WTC11 (cell line): ENCODE measurements around the gene VWA3B. TPM values are rescaled to one million over a fixed set of nuclear protein-coding genes. Genes with fewer than 3 reads are reported as not detected.

Experiments
- ATAC-seq: fragments of 200-7000 bp; cut with Tn5 transposase; 2 replicates; pipeline ENCODE4 v1.10.0; 2021; ENCODE audit warnings: mild to moderate bottlenecking, moderate library complexity
- CTCF ChIA-PET: fragments of 300-600 bp; sonication (Branson Sonifier 250); formaldehyde crosslinking; loops from one replicate; lab custom pipeline; 2021; ENCODE audit warnings: antibody characterized with exemption; lab: Charles Lee
- POLR2A ChIA-PET: fragments of 350-600 bp; sonication (Branson Sonifier 250); formaldehyde crosslinking; loops from one replicate; lab custom pipeline; 2021; ENCODE audit warnings: antibody characterized with exemption; lab: Charles Lee
- DNase-seq: peaks from one replicate; pipeline ENCODE4 v3.0.0; 2021; ENCODE audit warnings: low spot score
- H3K27ac Mint-ChIP-seq: 2 replicates; pipeline ENCODE4 v1.8.0; 2021; ENCODE audit warnings: mixed read lengths
- H3K27me3 Mint-ChIP-seq: 2 replicates; pipeline ENCODE4 v1.8.0; 2021; ENCODE audit warnings: low read depth, mild to moderate bottlenecking, moderate library complexity, mixed read lengths
- H3K36me3 Mint-ChIP-seq: 2 replicates; pipeline ENCODE4 v1.8.0; 2021; ENCODE audit warnings: mixed read lengths
- H3K4me1 Mint-ChIP-seq: 2 replicates; pipeline ENCODE4 v1.8.0; 2022; ENCODE audit warnings: mixed read lengths
- H3K4me3 Mint-ChIP-seq: 2 replicates; pipeline ENCODE4 v1.8.0; 2021; ENCODE audit warnings: mild to moderate bottlenecking, moderate library complexity, mixed read lengths
- H3K9me3 Mint-ChIP-seq: 2 replicates; pipeline ENCODE4 v1.8.0; 2021; ENCODE audit warnings: mixed read lengths
- AR ChIP-seq: fragments of 250-450 bp; sonication (Bioruptor Pico); IDR thresholded peaks from 2 replicates; pipeline ENCODE4 v1.9.0; 2021; ENCODE audit warnings: mild to moderate bottlenecking
- CBFB ChIP-seq: sonication (generic); formaldehyde crosslinking; IDR thresholded peaks from 2 replicates; pipeline ENCODE4 v1.8.1; 2022; ENCODE audit warnings: mild to moderate bottlenecking, low read depth, missing genetic modification reagents
- CREM ChIP-seq: sonication (generic); formaldehyde crosslinking; IDR thresholded peaks from 2 replicates; pipeline ENCODE4 v1.8.1; 2022; ENCODE audit warnings: mild to moderate bottlenecking, missing genetic modification reagents, moderate library complexity
- ERG ChIP-seq: fragments of 250-450 bp; sonication (Bioruptor Pico); IDR thresholded peaks from 2 replicates; pipeline ENCODE4 v1.8.0; 2021; ENCODE audit warnings: mild to moderate bottlenecking
- FOXJ3 ChIP-seq: sonication (generic); formaldehyde crosslinking; IDR thresholded peaks from 2 replicates; pipeline ENCODE4 v1.9.0; 2021; ENCODE audit warnings: missing genetic modification reagents, mild to moderate bottlenecking, borderline replicate concordance
- FOXP4 ChIP-seq: sonication (generic); formaldehyde crosslinking; IDR thresholded peaks from 2 replicates; pipeline ENCODE4 v1.8.0; 2022; ENCODE audit warnings: mild to moderate bottlenecking, missing genetic modification reagents
- GRHL2 ChIP-seq: fragments of 250-450 bp; sonication (Bioruptor Pico); IDR thresholded peaks from 2 replicates; pipeline ENCODE4 v1.8.0; 2022; ENCODE audit warnings: mild to moderate bottlenecking, moderate library complexity; ENCODE audit not compliant: insufficient replicate concordance, severe bottlenecking
- GTF2I ChIP-seq: fragments of 250-450 bp; sonication (Bioruptor Pico); conservative IDR thresholded peaks from 2 replicates; pipeline ENCODE4 v1.4.0; 2021; ENCODE audit warnings: mild to moderate bottlenecking
- IRF2 ChIP-seq: sonication (generic); formaldehyde crosslinking; IDR thresholded peaks from 2 replicates; pipeline ENCODE4 v1.8.0; 2022; ENCODE audit warnings: low read depth, missing genetic modification reagents, borderline replicate concordance
- KAT7 ChIP-seq: sonication (generic); formaldehyde crosslinking; IDR thresholded peaks from 2 replicates; pipeline ENCODE4 v1.8.1; 2023; ENCODE audit warnings: missing genetic modification reagents, mild to moderate bottlenecking, borderline replicate concordance
- MLX ChIP-seq: sonication (generic); formaldehyde crosslinking; IDR thresholded peaks from 2 replicates; pipeline ENCODE4 v1.8.1; 2023; ENCODE audit warnings: mild to moderate bottlenecking, missing genetic modification reagents, moderate library complexity
- SMAD4 ChIP-seq: sonication (generic); formaldehyde crosslinking; IDR thresholded peaks from 2 replicates; pipeline ENCODE4 v1.8.0; 2022; ENCODE audit warnings: mild to moderate bottlenecking, missing genetic modification reagents
- SOX15 ChIP-seq: fragments of 250-450 bp; sonication (Bioruptor Pico); IDR thresholded peaks from 2 replicates; pipeline ENCODE4 v1.9.0; 2021; ENCODE audit warnings: mild to moderate bottlenecking
- SP1 ChIP-seq: sonication (generic); formaldehyde crosslinking; conservative IDR thresholded peaks from 2 replicates; pipeline ENCODE4 v1.8.1; 2022; ENCODE audit warnings: missing genetic modification reagents
- ZNF263 ChIP-seq: sonication (generic); formaldehyde crosslinking; IDR thresholded peaks from 2 replicates; pipeline ENCODE4 v1.8.1; 2022; ENCODE audit warnings: low read depth, mild to moderate bottlenecking, moderate library complexity, missing genetic modification reagents
- ZNF281 ChIP-seq: sonication (generic); formaldehyde crosslinking; IDR thresholded peaks from 2 replicates; pipeline ENCODE4 v1.8.0; 2023; ENCODE audit warnings: mild to moderate bottlenecking, missing genetic modification reagents
- ZNF396 ChIP-seq: fragments of 250-450 bp; sonication (Bioruptor Pico); IDR thresholded peaks from 2 replicates; pipeline ENCODE4 v1.8.0; 2021; ENCODE audit warnings: mild to moderate bottlenecking, moderate library complexity, borderline replicate concordance
- ZNF425 ChIP-seq: fragments of 250-450 bp; sonication (Bioruptor Pico); conservative IDR thresholded peaks from 2 replicates; pipeline ENCODE4 v1.9.0; 2021; ENCODE audit warnings: mild to moderate bottlenecking
- ZNF532 ChIP-seq: fragments of 250-450 bp; sonication (Bioruptor Pico); IDR thresholded peaks from 2 replicates; pipeline ENCODE4 v1.9.0; 2021; ENCODE audit warnings: mild to moderate bottlenecking, borderline replicate concordance
- total RNA-seq: library from RNA; stranded (reverse); gene quantifications from 3 replicates; pipeline ENCODE4 v1.2.3, GENCODE V29; 2021

The VWA3B gene
- total RNA-seq, 1 experiment from 2014 or later = not detected

- Mint-ChIP-seq H3K4me1 (peaks cover 3% of the 10 kb centered on the region; the same call in 1 of the 2 replicates), H3K36me3 (no peaks in the 10 kb centered on the region), H3K27ac (no peak overlapping the region), H3K9me3 (peaks cover 9% of the 10 kb centered on the region), H3K4me3 (no peak overlapping the region), H3K27me3 (no peaks in the 10 kb centered on the region)
- no peak for ATAC-seq
- no peak for DNase-seq
- ChIA-PET CTCF (interaction anchor here (0.6 to 1.3 kb wide), 3 partner anchors 13 to 89 kb away, joined by 3 read pairs; no protein-coding TSS in a partner anchor), POLR2A (no interaction called here)
- TF ChIP-seq CBFB (CRISPR knock-in tag) (no peak), ZNF532 (no peak), SOX15 (CRISPR knock-in tag) (no peak), ZNF425 (CRISPR knock-in tag) (no peak), FOXJ3 (CRISPR knock-in tag) (no peak), AR (no peak), MLX (CRISPR knock-in tag) (no peak), GRHL2 (CRISPR knock-in tag) (no peak), SMAD4 (CRISPR knock-in tag) (no peak), ERG (CRISPR knock-in tag) (no peak), ZNF263 (CRISPR knock-in tag) (no peak), ZNF396 (CRISPR knock-in tag) (no peak), FOXP4 (CRISPR knock-in tag) (no peak), CREM (CRISPR knock-in tag) (no peak), GTF2I (CRISPR knock-in tag) (no peak), ZNF281 (CRISPR knock-in tag) (no peak), KAT7 (CRISPR knock-in tag) (no peak), IRF2 (CRISPR knock-in tag) (no peak), SP1 (no peak)
Observed at GRCh38 chr2:98295721-98296414, 208.9 kb downstream of the VWA3B start.
